Activated CD8-positive, alpha-beta T cell treated with anti-CD3 and anti-CD28 coated beads for 36 hours (primary cell): Measurements from ENCODE around the gene EXTL1. TPM values are rescaled to one million over a fixed set of nuclear protein-coding genes. Genes with fewer than 3 reads are reported as not detected.
A peak's percentile ranks its signal among the peaks of the same experiment; 100 is the strongest.

Source experiments
- ATAC-seq: fragments of 200-7000 bp; cut with Tn5 transposase; one replicate; pipeline ENCODE4 v1.10.0; 2021; ENCODE audit warnings: mild to moderate bottlenecking, moderate library complexity
- CTCF ChIA-PET: fragments of 350-600 bp; sonication (Branson Sonifier 250); formaldehyde crosslinking; loops from one replicate; lab custom pipeline; 2021; ENCODE audit warnings: antibody characterized with exemption; lab: Charles Lee
- POLR2A ChIA-PET: fragments of 350-600 bp; sonication (Branson Sonifier 250); formaldehyde crosslinking; loops from one replicate; lab custom pipeline; 2021; ENCODE audit warnings: antibody characterized with exemption; lab: Charles Lee
- DNase-seq: peaks from one replicate; pipeline ENCODE4 v3.0.0-alpha.2; 2020
- H3K27ac Mint-ChIP-seq: one replicate; pipeline ENCODE4 v1.8.0; 2021; ENCODE audit warnings: mild to moderate bottlenecking, mixed read lengths
- H3K27me3 Mint-ChIP-seq: one replicate; pipeline ENCODE4 v1.8.0; 2021; ENCODE audit warnings: mixed read lengths
- H3K36me3 Mint-ChIP-seq: one replicate; pipeline ENCODE4 v1.8.0; 2021; ENCODE audit warnings: low read depth, mixed read lengths
- H3K4me1 Mint-ChIP-seq: one replicate; pipeline ENCODE4 v1.8.0; 2021; ENCODE audit warnings: low read depth, mixed read lengths
- H3K4me3 Mint-ChIP-seq: one replicate; pipeline ENCODE4 v1.8.0; 2021; ENCODE audit warnings: mild to moderate bottlenecking, moderate library complexity, mixed read lengths
- H3K9me3 Mint-ChIP-seq: one replicate; pipeline ENCODE4 v1.8.0; 2021; ENCODE audit warnings: mixed read lengths
- intact Hi-C: fragments of 100-400 bp; cut with micrococcal nuclease; formaldehyde crosslinking; loops from one replicate; pipeline ENCODE4 v1.10.0; 2022
- total RNA-seq, 2 experiments: library from RNA; stranded (reverse); gene quantifications; one replicate each; pipeline ENCODE4 v1.2.3, GENCODE V29; 2021
- TF ChIP-seq, protein P1 (sequence below): fragments of 200-600 bp; IDR thresholded peaks from one replicate; pipeline ENCODE4 v1.8.0; 2022; ENCODE audit warnings: antibody characterized with exemption, mild to moderate bottlenecking

Gene EXTL1
- total RNA-seq, 2 experiments from 2014 or later = not detected

DNA sequence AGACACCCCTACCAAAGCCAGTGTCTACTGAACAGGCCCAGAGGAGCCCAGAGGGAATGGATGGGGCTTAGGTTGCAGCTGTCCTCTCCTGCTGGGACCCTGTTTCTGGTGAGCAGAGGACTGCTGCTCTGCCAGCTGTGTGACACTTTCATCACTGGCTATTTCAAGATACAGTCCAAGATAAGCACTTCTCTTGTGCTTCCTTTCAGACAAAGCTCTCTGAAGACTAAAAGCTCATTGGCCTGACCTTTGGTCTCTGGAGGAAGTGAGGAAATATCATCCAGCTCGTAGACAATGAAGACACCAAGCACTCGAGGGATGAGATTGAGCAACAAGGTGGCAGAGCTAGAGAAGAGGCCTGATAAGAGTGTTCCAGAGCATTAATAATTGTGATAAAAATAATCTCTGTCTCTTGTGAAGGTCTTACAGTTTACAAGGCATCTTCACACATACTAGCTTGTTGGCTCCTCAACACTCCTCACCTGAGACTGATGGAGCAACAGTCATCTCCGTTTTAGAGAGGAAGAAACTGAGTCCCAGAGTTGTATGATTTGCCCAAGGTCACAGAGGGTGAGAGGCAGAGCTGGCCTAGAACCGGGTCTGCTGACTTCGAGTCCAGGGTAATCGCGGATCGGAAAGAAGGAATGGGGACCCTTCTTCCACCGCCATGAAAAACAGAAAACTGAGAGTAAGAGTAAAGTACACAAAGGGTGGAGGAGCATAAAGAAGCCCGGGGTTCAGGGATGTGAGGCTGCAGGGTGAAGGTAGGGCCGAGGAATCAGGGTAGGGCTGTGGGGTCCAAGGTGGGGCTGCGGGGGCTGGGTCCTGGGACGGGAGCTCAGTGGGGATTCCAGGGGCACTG is 24.4 kb upstream of the EXTL1 start:
- TF ChIP-seq, protein P1, sequence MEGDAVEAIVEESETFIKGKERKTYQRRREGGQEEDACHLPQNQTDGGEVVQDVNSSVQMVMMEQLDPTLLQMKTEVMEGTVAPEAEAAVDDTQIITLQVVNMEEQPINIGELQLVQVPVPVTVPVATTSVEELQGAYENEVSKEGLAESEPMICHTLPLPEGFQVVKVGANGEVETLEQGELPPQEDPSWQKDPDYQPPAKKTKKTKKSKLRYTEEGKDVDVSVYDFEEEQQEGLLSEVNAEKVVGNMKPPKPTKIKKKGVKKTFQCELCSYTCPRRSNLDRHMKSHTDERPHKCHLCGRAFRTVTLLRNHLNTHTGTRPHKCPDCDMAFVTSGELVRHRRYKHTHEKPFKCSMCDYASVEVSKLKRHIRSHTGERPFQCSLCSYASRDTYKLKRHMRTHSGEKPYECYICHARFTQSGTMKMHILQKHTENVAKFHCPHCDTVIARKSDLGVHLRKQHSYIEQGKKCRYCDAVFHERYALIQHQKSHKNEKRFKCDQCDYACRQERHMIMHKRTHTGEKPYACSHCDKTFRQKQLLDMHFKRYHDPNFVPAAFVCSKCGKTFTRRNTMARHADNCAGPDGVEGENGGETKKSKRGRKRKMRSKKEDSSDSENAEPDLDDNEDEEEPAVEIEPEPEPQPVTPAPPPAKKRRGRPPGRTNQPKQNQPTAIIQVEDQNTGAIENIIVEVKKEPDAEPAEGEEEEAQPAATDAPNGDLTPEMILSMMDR = no peak
- H3K36me3 Mint-ChIP-seq = peaks cover 1% of the 10 kb centered on the region
- peak overlapping the region; percentile 94 for H3K4me3 Mint-ChIP-seq
- intact Hi-C loops = no loop called here
- ChIA-PET POLR2A (interaction anchor here (0.5 to 10.0 kb wide), 9 partner anchors 9 to 212 kb away, joined by 3 to 160 read pairs (median 4); partner anchors contain the start of gene STMN1), CTCF (interaction anchor here (0.6 to 12.6 kb wide), 36 partner anchors 9 to 456 kb away, joined by 3 to 417 read pairs (median 4); partner anchors contain the start of genes MTFR1L, PAQR7, STMN1 and ZNF593)
- ATAC-seq (peak; percentile 5), DNase-seq (peak; percentile 20)
- peak overlapping the region; percentile 98 for H3K27ac Mint-ChIP-seq
- peaks cover 27% of the 10 kb centered on the region for H3K4me1 Mint-ChIP-seq
- H3K9me3 Mint-ChIP-seq = no peaks in the 10 kb centered on the region
- H3K27me3 Mint-ChIP-seq = no peaks in the 10 kb centered on the region

DNA sequence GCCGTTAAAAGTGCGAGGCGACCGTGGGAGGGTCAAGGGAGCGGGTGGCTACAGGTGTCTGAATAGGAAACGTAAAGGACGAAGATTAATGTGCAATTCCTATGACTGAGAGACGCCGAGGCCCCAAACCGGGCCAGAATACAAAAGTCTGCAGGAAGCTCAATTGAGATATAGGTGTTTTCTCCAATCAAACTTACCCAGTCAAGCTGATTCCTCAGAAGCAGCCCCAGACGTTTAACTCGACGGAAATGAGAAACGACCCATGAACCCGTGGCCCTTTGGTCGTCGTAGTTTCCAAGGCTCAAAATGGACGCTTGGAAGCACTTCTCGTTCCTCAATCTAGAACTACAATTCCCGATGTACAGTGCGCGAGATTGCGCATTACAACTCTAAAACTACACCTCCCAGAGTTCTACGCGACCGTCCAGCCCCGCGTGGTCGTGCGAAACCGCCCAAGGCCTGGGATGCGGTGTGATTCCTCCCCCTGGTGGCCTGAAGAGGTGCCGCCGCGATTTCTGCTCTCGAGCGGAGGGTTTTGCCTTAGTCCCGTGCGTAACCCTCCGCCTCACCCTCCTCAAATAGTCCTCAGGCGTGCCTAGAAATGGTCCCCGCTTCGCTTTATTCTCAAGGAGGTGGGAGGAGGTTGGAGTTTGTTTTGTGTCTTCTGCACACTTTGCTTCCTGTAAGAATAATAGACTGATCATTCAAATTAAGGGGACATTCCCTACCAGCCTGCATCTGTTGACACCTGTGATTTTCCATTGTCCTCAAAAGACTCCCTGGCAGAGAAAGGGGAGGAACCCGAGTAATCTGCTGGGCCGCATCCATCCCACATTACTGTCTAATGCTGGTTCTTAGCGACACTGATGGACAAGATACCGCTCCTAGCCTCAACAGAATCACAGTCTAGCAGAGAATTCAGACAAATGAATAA is 23.5 kb upstream of the EXTL1 start, which contains the start of gene PAFAH2:
TSS of gene PAFAH2 (minus strand) at position 236 of the 934 bp plus-strand sequence. CDS start 7,247 bp downstream, outside the sequence.
- ChIA-PET CTCF (interaction anchor here (0.6 to 12.6 kb wide), 35 partner anchors 10 to 457 kb away, joined by 3 to 417 read pairs (median 4); partner anchors contain the start of genes MTFR1L, PAQR7, STMN1 and ZNF593), POLR2A (interaction anchor here (0.5 to 10.0 kb wide), 9 partner anchors 10 to 213 kb away, joined by 3 to 160 read pairs (median 4); partner anchors contain the start of gene STMN1)
- TF ChIP-seq, protein P1 = peak; percentile 91
- intact Hi-C loops = loop anchor here (1.0 to 2.0 kb wide), 2 partner anchors 93 to 103 kb away; no protein-coding TSS in a partner anchor
- Mint-ChIP-seq H3K4me3 (peak within 1 kb of the TSS; percentile 94), H3K9me3 (no peaks in the 10 kb centered on the region), H3K27ac (peak within 1 kb of the TSS; percentile 98), H3K27me3 (no peaks in the 10 kb centered on the region), H3K36me3 (no peaks in the 10 kb centered on the region), H3K4me1 (peaks cover 18% of the 10 kb centered on the region)
- peak; percentile 98 for DNase-seq
- ATAC-seq = peak; percentile 97

DNA sequence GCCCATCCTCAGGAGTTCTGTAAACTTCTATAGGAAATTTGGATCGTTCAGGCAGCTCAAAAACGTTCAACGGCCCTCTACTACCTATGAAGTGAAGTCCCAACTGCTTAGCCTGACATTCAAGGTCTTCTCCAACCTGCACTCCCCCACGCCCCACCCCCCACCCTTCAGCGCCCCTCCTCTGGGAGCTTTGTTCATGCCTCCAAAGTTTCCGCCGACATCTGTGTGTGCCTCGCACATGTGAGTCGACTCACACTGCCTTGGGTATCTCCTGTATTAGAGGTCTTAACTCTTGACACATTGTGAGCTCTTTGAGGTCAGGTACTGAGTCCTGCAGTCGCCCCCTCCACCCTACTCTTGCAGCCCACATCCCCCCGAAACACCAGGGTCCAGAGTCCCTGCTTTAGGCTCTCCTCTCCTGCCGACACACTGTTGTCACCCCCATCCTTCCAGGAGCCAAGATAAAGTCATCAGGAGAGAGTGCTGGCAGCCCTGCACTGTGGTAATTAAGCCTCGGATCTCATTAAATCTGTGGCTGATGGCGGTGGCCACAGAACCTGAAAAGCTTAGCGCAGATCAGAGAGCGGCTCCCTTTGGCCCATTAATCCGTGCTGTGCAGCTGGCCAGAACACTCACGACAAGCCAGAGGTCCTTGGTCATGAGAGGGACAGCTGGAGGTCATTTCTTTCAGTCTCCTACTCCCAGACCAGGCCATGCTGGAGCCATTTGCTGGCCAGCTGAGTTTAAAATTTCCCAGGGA is 22.4 kb upstream of the EXTL1 start:
- Mint-ChIP-seq H3K4me1 (peaks cover 12% of the 10 kb centered on the region), H3K9me3 (no peaks in the 10 kb centered on the region), H3K4me3 (no peak overlapping the region), H3K27ac (no peak overlapping the region), H3K27me3 (no peaks in the 10 kb centered on the region), H3K36me3 (no peaks in the 10 kb centered on the region)
- ATAC-seq (no peak), DNase-seq (no peak)
- ChIA-PET POLR2A (interaction anchor here (0.6 to 10.0 kb wide), 4 partner anchors 66 to 425 kb away, joined by 3 to 160 read pairs (median 3); partner anchors contain the start of gene STMN1), CTCF (interaction anchor here (0.9 to 12.6 kb wide), 5 partner anchors 9 to 141 kb away, joined by 3 to 417 read pairs (median 3); partner anchors contain the start of gene STMN1)
- intact Hi-C loops = loop anchor here (2.0 kb wide), 1 partner anchor 94 kb away; no protein-coding TSS in a partner anchor
- TF ChIP-seq, protein P1 = no peak

DNA sequence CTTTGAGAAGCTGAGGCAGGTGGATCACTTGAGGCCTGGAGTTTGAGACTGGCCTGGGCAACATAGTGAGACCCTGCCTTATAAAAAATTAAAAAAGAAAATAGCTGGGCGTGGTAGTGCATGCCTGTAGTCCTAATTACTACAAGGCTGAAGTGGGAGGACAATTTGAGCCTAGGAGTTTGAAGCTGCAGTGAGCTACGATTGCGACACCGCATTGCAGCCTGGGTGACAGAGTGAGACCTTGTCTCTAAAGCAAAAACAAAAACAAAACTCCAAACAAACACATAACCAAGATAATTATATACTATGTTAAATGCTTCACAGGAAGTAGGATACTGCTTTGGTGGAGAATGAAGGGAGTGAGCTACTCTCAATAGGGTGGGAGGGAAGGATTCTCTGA is 18.3 kb upstream of the EXTL1 start:
- Mint-ChIP-seq H3K36me3 (no peaks in the 10 kb centered on the region), H3K9me3 (no peaks in the 10 kb centered on the region), H3K27me3 (no peaks in the 10 kb centered on the region), H3K4me1 (peaks cover 6% of the 10 kb centered on the region), H3K4me3 (no peak overlapping the region), H3K27ac (no peak overlapping the region)
- ATAC-seq = no peak
- TF ChIP-seq, protein P1 = no peak
- no peak for DNase-seq
- POLR2A ChIA-PET = interaction anchor here (0.7 to 1.4 kb wide), 2 partner anchors 12 to 102 kb away, joined by 3 read pairs; no protein-coding TSS in a partner anchor
- intact Hi-C loops = no loop called here
- CTCF ChIA-PET = interaction anchor here (1.0 to 12.6 kb wide), 3 partner anchors 13 to 107 kb away, joined by 3 to 417 read pairs (median 3); partner anchors contain the start of gene STMN1
